ENCODE measurements around the gene FAM78A.

DNA sequence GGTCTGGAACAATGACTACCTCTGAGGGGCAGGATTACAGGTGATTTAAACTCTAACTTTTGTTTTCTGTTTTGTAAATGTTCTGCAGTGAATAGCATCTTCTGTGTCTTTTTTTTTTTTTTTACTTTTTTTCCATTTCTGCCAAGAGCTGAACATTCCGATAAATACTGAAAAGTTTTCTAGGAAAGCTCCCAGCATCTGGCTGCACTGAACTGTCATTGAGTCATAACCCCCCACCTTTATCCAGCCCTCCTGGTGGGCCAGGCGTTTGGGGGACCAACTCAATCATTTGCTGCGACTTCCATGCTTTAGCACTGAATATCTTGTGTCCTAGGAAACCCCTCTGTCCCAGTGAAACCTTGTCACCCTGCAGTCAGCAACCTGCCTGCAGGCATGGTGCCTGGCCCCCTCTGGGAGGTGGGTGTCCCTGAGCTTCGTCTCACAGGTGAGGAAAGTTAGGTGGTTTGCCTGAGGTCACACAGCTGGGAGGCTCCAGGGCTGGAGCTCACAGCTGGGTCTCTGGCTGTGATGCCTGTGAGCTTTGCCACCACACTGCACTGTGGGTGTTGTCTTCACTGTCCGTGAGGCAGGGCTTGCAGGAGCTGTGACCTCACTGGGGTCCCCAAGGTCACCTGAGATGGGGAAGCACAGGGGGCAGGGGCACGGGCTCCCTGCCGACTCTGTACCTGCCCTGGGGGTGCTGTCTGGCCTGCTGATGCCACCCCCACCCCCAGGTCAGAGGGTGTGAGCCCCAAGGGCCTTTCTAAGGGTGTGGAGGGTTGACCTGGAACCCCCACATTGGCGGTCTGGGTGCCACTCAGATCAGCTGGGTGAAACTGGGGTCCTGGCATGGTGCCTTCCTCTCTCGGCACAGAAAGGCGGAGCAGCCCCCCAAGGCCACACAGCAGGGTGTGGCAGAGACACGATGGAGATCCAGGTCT is 27.3 kb upstream of the FAM78A start:
- TF ChIP-seq PPARA (CRISPR knock-in tag; IDR thresholded peaks at IDR 0.05; ENCODE audit: borderline replicate concordance) (no peak), ZNF565 (CRISPR knock-in tag; conservative IDR thresholded peaks at IDR 0.05; ENCODE audit: low read depth) (no peak)
- TF ChIP-seq, protein P1, sequence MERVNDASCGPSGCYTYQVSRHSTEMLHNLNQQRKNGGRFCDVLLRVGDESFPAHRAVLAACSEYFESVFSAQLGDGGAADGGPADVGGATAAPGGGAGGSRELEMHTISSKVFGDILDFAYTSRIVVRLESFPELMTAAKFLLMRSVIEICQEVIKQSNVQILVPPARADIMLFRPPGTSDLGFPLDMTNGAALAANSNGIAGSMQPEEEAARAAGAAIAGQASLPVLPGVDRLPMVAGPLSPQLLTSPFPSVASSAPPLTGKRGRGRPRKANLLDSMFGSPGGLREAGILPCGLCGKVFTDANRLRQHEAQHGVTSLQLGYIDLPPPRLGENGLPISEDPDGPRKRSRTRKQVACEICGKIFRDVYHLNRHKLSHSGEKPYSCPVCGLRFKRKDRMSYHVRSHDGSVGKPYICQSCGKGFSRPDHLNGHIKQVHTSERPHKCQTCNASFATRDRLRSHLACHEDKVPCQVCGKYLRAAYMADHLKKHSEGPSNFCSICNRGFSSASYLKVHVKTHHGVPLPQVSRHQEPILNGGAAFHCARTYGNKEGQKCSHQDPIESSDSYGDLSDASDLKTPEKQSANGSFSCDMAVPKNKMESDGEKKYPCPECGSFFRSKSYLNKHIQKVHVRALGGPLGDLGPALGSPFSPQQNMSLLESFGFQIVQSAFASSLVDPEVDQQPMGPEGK (CRISPR knock-in tag; IDR thresholded peaks at IDR 0.05; ENCODE audit: borderline replicate concordance) = no peak

Data from SK-N-SH treated with all-trans-retinoic acid at 6 μM for 48 hours (cell line).